Nephron progenitor cell (in vitro differentiated cells): ENCODE results near the gene PCNP.
"Not testable (repeated sequence)": the region's sequence is repeated elsewhere in the genome, so short reads cannot be mapped to it uniquely, and the experiment has no call there.

Source experiments
- DNase-seq: peaks from one replicate; pipeline ENCODE4 v3.0.0; 2021
- H3K27ac Mint-ChIP-seq: 2 replicates; pipeline ENCODE4 v1.8.0; 2021; ENCODE audit warnings: mild to moderate bottlenecking, moderate library complexity, mixed read lengths
- H3K27me3 Mint-ChIP-seq: 2 replicates; pipeline ENCODE4 v1.8.0; 2021; ENCODE audit warnings: mild to moderate bottlenecking, low read depth, mixed read lengths; ENCODE audit not compliant: poor library complexity
- H3K36me3 Mint-ChIP-seq: 2 replicates; pipeline ENCODE4 v1.8.0; 2021; ENCODE audit warnings: low read depth, mixed read lengths
- H3K4me1 Mint-ChIP-seq: 2 replicates; pipeline ENCODE4 v1.8.0; 2021; ENCODE audit warnings: mixed read lengths
- H3K4me3 Mint-ChIP-seq: 2 replicates; pipeline ENCODE4 v1.8.0; 2021; ENCODE audit warnings: mild to moderate bottlenecking, moderate library complexity, mixed read lengths
- H3K9me3 Mint-ChIP-seq: 2 replicates; pipeline ENCODE4 v1.8.0; 2021; ENCODE audit warnings: mild to moderate bottlenecking, moderate library complexity, mixed read lengths
- CTCF ChIP-seq: fragments of 200-600 bp; sonication (generic); IDR thresholded peaks from 2 replicates; pipeline ENCODE4 v1.5.0; 2021; ENCODE audit warnings: antibody characterized with exemption

PCNP gene

GRCh38 chr3:101611023-101611422 lies 37.0 kb downstream of the PCNP start:
- Mint-ChIP-seq H3K27ac (peak overlapping the region; percentile 39), H3K36me3 (peaks cover 4% of the 10 kb centered on the region), H3K4me3 (no peak overlapping the region), H3K27me3 (no peaks in the 10 kb centered on the region), H3K9me3 (no peaks in the 10 kb centered on the region), H3K4me1 (peaks cover 7% of the 10 kb centered on the region)
- TF ChIP-seq CTCF = no peak
- no peak for DNase-seq

GRCh38 chr3:101613014-101613413 lies 39.0 kb downstream of the PCNP start:
- DNase-seq, H3K27me3 Mint-ChIP-seq: not testable (repeated sequence)
- peak overlapping the region; percentile 85 for H3K27ac Mint-ChIP-seq

GRCh38 chr3:101615525-101615924 lies 41.5 kb downstream of the PCNP start:
- Mint-ChIP-seq H3K27me3 (no peaks in the 10 kb centered on the region), H3K27ac (no peak overlapping the region), H3K9me3 (no peaks in the 10 kb centered on the region), H3K4me1 (peaks cover 7% of the 10 kb centered on the region), H3K36me3 (peaks cover 4% of the 10 kb centered on the region), H3K4me3 (no peak overlapping the region)
- no peak for TF ChIP-seq CTCF
- no peak for DNase-seq

More at GRCh38 chr3:101613014-101613413, 39.0 kb downstream of the PCNP start:
- not testable (repeated sequence) for H3K4me3 Mint-ChIP-seq, H3K9me3 Mint-ChIP-seq, H3K36me3 Mint-ChIP-seq, H3K4me1 Mint-ChIP-seq

- Mint-ChIP-seq H3K9me3 (no peaks in the 10 kb centered on the region), H3K4me1 (peaks cover 7% of the 10 kb centered on the region), H3K4me3 (no peak overlapping the region), H3K27me3 (no peaks in the 10 kb centered on the region), H3K27ac (no peak overlapping the region), H3K36me3 (peaks cover 4% of the 10 kb centered on the region)
- no peak for DNase-seq
- TF ChIP-seq CTCF = no peak
Measured at GRCh38 chr3:101617478-101617877, 43.5 kb downstream of the PCNP start.

- no peak for TF ChIP-seq CTCF
- H3K36me3 Mint-ChIP-seq = no peaks in the 10 kb centered on the region
- no peaks in the 10 kb centered on the region for H3K4me1 Mint-ChIP-seq
- H3K27ac Mint-ChIP-seq = no peak overlapping the region
- no peaks in the 10 kb centered on the region for H3K27me3 Mint-ChIP-seq
- DNase-seq = no peak
- H3K9me3 Mint-ChIP-seq = no peaks in the 10 kb centered on the region
- H3K4me3 Mint-ChIP-seq = no peak overlapping the region
Measured at GRCh38 chr3:101618726-101619125, 44.7 kb downstream of the PCNP start.

- H3K4me3 Mint-ChIP-seq = no peak overlapping the region
- no peaks in the 10 kb centered on the region for H3K27me3 Mint-ChIP-seq
- no peaks in the 10 kb centered on the region for H3K9me3 Mint-ChIP-seq
- TF ChIP-seq CTCF = no peak
- H3K27ac Mint-ChIP-seq = no peak overlapping the region
- no peaks in the 10 kb centered on the region for H3K36me3 Mint-ChIP-seq
- H3K4me1 Mint-ChIP-seq = no peaks in the 10 kb centered on the region
- DNase-seq = no peak
Measured at GRCh38 chr3:101619734-101620133, 45.8 kb downstream of the PCNP start.
